Activated CD4-positive, alpha-beta memory T cell treated with anti-CD3 and anti-CD28 coated beads, Interleukin-2, amount 10 ng/mL, durations not matched to agents 7 days and 5 days (primary cell): Measurements from ENCODE around the gene CTDNEP1. TPM values are rescaled to one million over a fixed set of nuclear protein-coding genes. Genes with fewer than 3 reads are reported as not detected.

Source experiments
- CTCF ChIA-PET: fragments of 350-600 bp; sonication (Branson Sonifier 250); formaldehyde crosslinking; loops from one replicate; lab custom pipeline; 2021; ENCODE audit warnings: antibody characterized with exemption, inconsistent platforms; lab: Charles Lee
- POLR2A ChIA-PET: fragments of 350-600 bp; sonication (Branson Sonifier 250); formaldehyde crosslinking; loops from one replicate; lab custom pipeline; 2021; ENCODE audit warnings: antibody characterized with exemption; lab: Charles Lee
- DNase-seq: peaks from one replicate; pipeline ENCODE4 v3.0.0-alpha.2; 2020
- H3K27ac Mint-ChIP-seq: one replicate; pipeline ENCODE4 v1.8.0; 2021; ENCODE audit warnings: mild to moderate bottlenecking, mixed read lengths
- H3K27me3 Mint-ChIP-seq: one replicate; pipeline ENCODE4 v1.8.0; 2021; ENCODE audit warnings: mixed read lengths
- H3K36me3 Mint-ChIP-seq: one replicate; pipeline ENCODE4 v1.8.0; 2021; ENCODE audit warnings: low read depth, mixed read lengths
- H3K4me1 Mint-ChIP-seq: one replicate; pipeline ENCODE4 v1.8.0; 2021; ENCODE audit warnings: mixed read lengths
- H3K4me3 Mint-ChIP-seq: one replicate; pipeline ENCODE4 v1.8.0; 2021; ENCODE audit warnings: mild to moderate bottlenecking, mixed read lengths
- H3K9me3 Mint-ChIP-seq: one replicate; pipeline ENCODE4 v1.8.0; 2021; ENCODE audit warnings: mixed read lengths
- total RNA-seq, 2 experiments: library from RNA; stranded (reverse); gene quantifications; one replicate each; pipeline ENCODE4 v1.2.3, GENCODE V29; 2021

CTDNEP1 gene
- total RNA-seq, 2 experiments from 2014 or later: 170 to 175 TPM

DNA sequence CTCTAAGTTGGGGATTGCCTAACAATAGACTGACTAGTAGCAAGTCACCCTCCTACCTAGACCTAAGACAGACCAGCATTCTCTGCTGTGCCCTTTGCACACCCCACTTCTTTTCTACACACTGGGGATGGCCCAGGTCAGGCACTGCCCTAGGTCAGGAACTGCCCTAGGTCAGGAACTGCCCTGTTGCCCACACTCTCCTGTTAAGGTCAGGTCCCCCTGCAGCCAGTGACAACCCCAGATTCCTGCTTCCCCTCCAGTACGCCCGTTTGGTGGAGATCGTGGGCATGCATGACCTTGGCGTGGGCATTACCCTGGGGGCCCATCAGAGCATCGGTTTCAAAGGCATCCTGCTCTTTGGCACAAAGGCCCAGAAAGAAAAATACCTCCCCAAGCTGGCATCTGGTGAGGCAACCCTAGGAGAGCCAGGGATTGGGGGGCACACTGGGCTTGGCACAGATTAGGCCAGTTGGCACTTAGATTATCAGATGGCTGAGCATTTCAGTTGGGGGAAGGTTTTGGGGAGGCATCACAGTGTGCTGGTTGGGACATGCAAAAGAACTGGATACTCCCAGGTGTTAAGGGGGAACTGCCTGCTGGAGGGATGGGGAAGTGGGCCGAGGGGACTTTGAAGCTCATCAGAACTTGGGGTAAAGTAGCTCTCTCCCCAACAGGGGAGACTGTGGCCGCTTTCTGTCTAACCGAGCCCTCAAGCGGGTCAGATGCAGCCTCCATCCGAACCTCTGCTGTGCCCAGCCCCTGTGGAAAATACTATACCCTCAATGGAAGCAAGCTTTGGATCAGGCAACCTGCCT is 30.0 kb downstream of the CTDNEP1 start:
- peak overlapping the region; percentile 93 for H3K4me3 Mint-ChIP-seq
- ChIA-PET POLR2A (interaction anchor here (1.2 to 8.4 kb wide), 6 partner anchors 11 to 362 kb away, joined by 3 to 100 read pairs (median 8); partner anchors contain the start of genes CTDNEP1, DVL2, ELP5 and GABARAP), CTCF (interaction anchor here (0.7 to 5.2 kb wide), 17 partner anchors 9 to 176 kb away, joined by 3 to 61 read pairs (median 4); partner anchors contain the start of genes ACAP1, CTDNEP1, DVL2 and ELP5)
- H3K4me1 Mint-ChIP-seq: peaks cover 36% of the 10 kb centered on the region
- no peaks in the 10 kb centered on the region for H3K27me3 Mint-ChIP-seq
- no peaks in the 10 kb centered on the region for H3K9me3 Mint-ChIP-seq
- no peak for DNase-seq
- H3K36me3 Mint-ChIP-seq: peaks cover 45% of the 10 kb centered on the region
- H3K27ac Mint-ChIP-seq: peak overlapping the region; percentile 84

DNA sequence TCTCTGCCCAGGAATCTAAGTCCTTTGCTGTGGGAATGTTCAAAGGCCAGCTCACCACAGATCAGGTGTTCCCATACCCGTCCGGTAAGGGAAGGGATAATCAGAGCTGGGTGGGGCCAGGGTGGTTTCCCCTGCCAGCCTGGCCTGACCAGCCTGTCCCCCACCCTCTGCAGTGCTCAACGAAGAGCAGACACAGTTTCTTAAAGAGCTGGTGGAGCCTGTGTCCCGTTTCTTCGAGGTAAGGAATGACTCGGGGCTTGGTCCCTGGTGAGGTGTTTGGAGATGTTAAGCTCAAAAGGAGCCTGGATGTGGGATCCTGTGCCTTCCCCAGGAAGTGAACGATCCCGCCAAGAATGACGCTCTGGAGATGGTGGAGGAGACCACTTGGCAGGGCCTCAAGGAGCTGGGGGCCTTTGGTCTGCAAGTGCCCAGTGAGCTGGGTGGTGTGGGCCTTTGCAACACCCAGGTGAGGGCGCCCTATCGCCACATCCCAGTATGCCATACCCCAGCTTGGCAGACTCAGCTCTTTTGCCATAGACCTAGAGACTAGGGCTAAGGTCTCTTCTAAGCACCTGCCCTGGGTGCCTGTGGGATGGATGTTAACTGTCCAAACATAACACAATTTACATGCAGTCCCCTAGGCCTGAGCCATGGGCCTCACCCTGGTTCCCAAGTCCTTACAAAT is 30.8 kb downstream of the CTDNEP1 start:
- CTCF ChIA-PET: interaction anchor here (0.7 to 5.2 kb wide), 21 partner anchors 10 to 216 kb away, joined by 3 to 61 read pairs (median 3); partner anchors contain the start of genes ACAP1, CTDNEP1, DVL2 and ELP5
- peak; percentile 76 for DNase-seq
- peak overlapping the region; percentile 93 for H3K4me3 Mint-ChIP-seq

DNA sequence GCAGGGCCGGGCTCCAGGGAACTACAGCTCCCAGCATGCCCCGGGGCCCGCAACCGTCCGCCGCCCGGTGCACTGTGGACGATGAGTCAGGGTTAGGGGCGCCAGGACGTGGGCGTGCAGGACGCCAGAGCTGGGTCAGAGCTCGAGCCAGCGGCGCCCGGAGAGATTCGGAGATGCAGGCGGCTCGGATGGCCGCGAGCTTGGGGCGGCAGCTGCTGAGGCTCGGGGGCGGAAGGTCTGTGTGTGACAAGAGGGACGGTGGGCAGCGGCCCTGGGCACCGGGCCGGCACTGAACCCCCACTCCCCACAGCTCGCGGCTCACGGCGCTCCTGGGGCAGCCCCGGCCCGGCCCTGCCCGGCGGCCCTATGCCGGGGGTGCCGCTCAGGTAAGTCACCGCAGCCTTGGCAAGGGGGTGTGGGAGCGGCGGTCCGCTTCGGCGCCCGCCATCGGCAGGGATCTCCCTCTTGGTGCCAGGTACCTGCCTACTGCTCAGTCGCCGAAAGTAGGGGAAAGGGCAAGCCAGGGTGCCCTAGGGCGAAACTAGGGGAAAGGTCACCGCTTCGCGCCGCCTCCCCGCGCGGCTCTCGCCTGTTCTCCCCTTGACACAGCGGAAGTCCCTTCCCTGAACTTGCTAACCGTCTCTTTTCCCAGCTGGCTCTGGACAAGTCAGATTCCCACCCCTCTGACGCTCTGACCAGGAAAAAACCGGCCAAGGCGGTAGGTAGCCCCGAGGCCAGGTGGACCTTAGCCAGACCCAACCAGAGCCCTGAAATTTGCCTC is 31.5 kb downstream of the CTDNEP1 start, which contains the start of the genes ACADVL and DLG4:
Gene ACADVL, plus strand, starts transcription at position 127 of the 781 bp plus-strand sequence. Its CDS starts 47 bp downstream, at position 174.
Gene DLG4, minus strand, starts transcription at position 25 of the 781 bp plus-strand sequence.
- ChIA-PET POLR2A (interaction anchor here (0.9 to 8.4 kb wide), 12 partner anchors 11 to 364 kb away, joined by 3 to 100 read pairs (median 6); partner anchors contain the start of genes CTDNEP1, DVL2, ELP5 and GABARAP), CTCF (interaction anchor here (0.7 to 5.2 kb wide), 21 partner anchors 11 to 217 kb away, joined by 3 to 61 read pairs (median 3); partner anchors contain the start of genes ACAP1, CTDNEP1, DVL2 and ELP5)
- no peaks in the 10 kb centered on the region for H3K27me3 Mint-ChIP-seq
- peaks cover 48% of the 10 kb centered on the region for H3K4me1 Mint-ChIP-seq
- no peaks in the 10 kb centered on the region for H3K9me3 Mint-ChIP-seq
- peak; percentile 84 for DNase-seq
- H3K27ac Mint-ChIP-seq: peak within 1 kb of the TSS; percentile 89
- H3K4me3 Mint-ChIP-seq: peak within 1 kb of the TSS; percentile 93
- H3K36me3 Mint-ChIP-seq: peaks cover 35% of the 10 kb centered on the region

More for the DNA sequence above, 30.8 kb downstream of the CTDNEP1 start:
- Mint-ChIP-seq H3K27ac (peak overlapping the region; percentile 84), H3K36me3 (peaks cover 41% of the 10 kb centered on the region), H3K9me3 (no peaks in the 10 kb centered on the region), H3K27me3 (no peaks in the 10 kb centered on the region), H3K4me1 (peaks cover 43% of the 10 kb centered on the region)
- POLR2A ChIA-PET: interaction anchor here (0.6 to 8.4 kb wide), 11 partner anchors 10 to 363 kb away, joined by 3 to 100 read pairs (median 7); partner anchors contain the start of genes CTDNEP1, DVL2, ELP5 and GABARAP

DNA sequence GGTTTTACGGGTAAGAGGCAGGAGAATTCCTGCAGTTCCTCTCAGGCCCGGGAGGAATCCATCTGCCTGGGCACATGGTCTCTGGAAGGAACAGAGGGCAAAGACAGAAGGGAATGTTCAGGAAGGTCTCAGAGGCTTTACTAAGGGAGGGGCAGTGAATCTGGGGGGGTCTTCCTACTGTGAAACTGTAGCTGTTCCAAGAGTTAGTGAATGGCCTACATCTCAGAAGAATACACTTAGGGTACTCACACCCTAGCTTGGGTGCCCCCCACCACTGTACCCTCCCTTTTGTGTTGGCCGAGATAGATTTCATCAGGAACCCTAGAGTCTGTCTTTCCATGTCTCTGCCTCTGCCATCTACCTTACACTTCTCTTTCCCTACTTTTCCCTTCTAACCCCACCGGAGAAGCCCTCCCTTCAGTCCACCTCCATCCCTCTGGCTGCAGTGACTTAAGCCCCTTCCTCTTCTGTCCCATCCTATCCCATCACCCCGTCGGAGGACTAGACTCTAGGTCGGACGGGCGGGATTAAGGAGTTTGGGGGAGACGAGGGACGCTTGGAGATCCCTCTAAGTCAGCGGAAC is 32.2 kb downstream of the CTDNEP1 start:
- ChIA-PET CTCF (interaction anchor here (0.9 to 5.2 kb wide), 9 partner anchors 16 to 217 kb away, joined by 3 to 61 read pairs (median 3); partner anchors contain the start of genes DVL2, GABARAP, PHF23 and SLC16A13), POLR2A (interaction anchor here (0.9 to 8.4 kb wide), 10 partner anchors 10 to 364 kb away, joined by 3 to 100 read pairs (median 6); partner anchors contain the start of genes DVL2, GABARAP, MPDU1 and PHF23)
- Mint-ChIP-seq H3K9me3 (no peaks in the 10 kb centered on the region), H3K27me3 (no peaks in the 10 kb centered on the region), H3K4me3 (peak overlapping the region; percentile 93), H3K4me1 (peaks cover 55% of the 10 kb centered on the region), H3K36me3 (peaks cover 31% of the 10 kb centered on the region), H3K27ac (peak overlapping the region; percentile 89)
- no peak for DNase-seq

DNA sequence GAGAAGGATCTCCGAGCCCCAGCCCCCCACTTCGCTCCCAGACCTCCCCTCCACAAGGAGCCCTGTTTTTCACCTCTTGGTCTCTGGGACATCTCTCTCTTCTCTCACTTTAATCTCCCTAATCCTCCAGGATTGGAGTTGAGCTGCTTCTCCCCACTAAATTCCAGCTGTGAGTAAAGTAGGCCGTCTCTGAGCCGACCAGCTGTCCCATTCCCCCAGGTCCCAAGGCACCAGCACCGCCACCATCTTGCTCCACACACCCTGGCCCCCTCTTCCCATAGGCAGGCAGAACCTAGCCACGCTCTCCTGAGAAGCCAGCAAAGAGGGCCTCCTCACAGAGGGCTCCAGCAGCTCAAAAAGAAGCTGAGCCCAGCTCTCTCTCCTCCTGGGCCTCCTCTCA is 32.8 kb downstream of the CTDNEP1 start:
- ChIA-PET CTCF (interaction anchor here (0.9 to 5.2 kb wide), 5 partner anchors 16 to 183 kb away, joined by 3 to 61 read pairs (median 19); partner anchors contain the start of genes DVL2, GABARAP, PHF23 and SLC16A13), POLR2A (interaction anchor here (0.9 to 8.4 kb wide), 6 partner anchors 16 to 365 kb away, joined by 3 to 100 read pairs (median 5); partner anchors contain the start of genes DVL2, GABARAP, MPDU1 and PHF23)
- Mint-ChIP-seq H3K27me3 (no peaks in the 10 kb centered on the region), H3K4me1 (peaks cover 60% of the 10 kb centered on the region), H3K36me3 (peaks cover 26% of the 10 kb centered on the region), H3K27ac (no peak overlapping the region), H3K9me3 (no peaks in the 10 kb centered on the region), H3K4me3 (peak overlapping the region; percentile 93)
- DNase-seq: no peak

DNA sequence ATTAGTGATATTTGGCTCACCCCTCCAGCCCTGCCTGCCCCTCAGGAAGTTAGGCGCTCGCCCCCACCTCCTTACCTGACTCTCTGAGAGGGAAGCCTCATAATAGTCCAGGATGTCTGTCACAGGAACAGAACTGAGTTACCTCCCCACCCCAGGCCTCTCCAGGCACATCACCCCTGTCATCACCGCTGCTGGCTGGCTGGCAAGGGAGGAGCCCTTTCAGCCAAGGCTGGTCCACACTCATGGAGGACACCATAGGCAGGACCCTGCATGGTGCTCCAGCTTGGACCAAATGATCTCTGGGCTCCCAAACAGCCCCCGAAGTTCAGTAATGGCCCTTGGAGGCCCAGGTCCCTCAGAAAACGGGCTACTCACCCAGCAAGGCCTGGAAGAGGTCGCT is 33.4 kb downstream of the CTDNEP1 start:
- CTCF ChIA-PET: interaction anchor here (5.2 kb wide), 1 partner anchor 19 kb away, joined by 44 read pairs; the partner anchor contains the start of genes DVL2 and PHF23
- H3K36me3 Mint-ChIP-seq: peaks cover 20% of the 10 kb centered on the region
- DNase-seq: no peak
- no peak overlapping the region for H3K27ac Mint-ChIP-seq
- POLR2A ChIA-PET: interaction anchor here (0.9 to 8.4 kb wide), 4 partner anchors 17 to 119 kb away, joined by 3 to 100 read pairs (median 16); partner anchors contain the start of genes DVL2, GABARAP and PHF23
- no peak overlapping the region for H3K4me3 Mint-ChIP-seq
- peaks cover 5% of the 10 kb centered on the region for H3K27me3 Mint-ChIP-seq
- peaks cover 66% of the 10 kb centered on the region for H3K4me1 Mint-ChIP-seq
- H3K9me3 Mint-ChIP-seq: no peaks in the 10 kb centered on the region

GRCh38 chr17:7217113-7217987 is 34.2 kb downstream of the CTDNEP1 start:
- peaks cover 17% of the 10 kb centered on the region for H3K36me3 Mint-ChIP-seq
- H3K4me3 Mint-ChIP-seq: no peak overlapping the region
- H3K27me3 Mint-ChIP-seq: peaks cover 6% of the 10 kb centered on the region
- H3K27ac Mint-ChIP-seq: no peak overlapping the region
- no peaks in the 10 kb centered on the region for H3K9me3 Mint-ChIP-seq
- peaks cover 66% of the 10 kb centered on the region for H3K4me1 Mint-ChIP-seq
- CTCF ChIA-PET: interaction anchor here (0.6 to 1.6 kb wide), 2 partner anchors 70 to 257 kb away, joined by 3 read pairs; no protein-coding TSS in a partner anchor
- POLR2A ChIA-PET: interaction anchor here (8.4 kb wide), 1 partner anchor 23 kb away, joined by 100 read pairs; the partner anchor contains the start of genes GABARAP and PHF23
- no peak for DNase-seq

DNA sequence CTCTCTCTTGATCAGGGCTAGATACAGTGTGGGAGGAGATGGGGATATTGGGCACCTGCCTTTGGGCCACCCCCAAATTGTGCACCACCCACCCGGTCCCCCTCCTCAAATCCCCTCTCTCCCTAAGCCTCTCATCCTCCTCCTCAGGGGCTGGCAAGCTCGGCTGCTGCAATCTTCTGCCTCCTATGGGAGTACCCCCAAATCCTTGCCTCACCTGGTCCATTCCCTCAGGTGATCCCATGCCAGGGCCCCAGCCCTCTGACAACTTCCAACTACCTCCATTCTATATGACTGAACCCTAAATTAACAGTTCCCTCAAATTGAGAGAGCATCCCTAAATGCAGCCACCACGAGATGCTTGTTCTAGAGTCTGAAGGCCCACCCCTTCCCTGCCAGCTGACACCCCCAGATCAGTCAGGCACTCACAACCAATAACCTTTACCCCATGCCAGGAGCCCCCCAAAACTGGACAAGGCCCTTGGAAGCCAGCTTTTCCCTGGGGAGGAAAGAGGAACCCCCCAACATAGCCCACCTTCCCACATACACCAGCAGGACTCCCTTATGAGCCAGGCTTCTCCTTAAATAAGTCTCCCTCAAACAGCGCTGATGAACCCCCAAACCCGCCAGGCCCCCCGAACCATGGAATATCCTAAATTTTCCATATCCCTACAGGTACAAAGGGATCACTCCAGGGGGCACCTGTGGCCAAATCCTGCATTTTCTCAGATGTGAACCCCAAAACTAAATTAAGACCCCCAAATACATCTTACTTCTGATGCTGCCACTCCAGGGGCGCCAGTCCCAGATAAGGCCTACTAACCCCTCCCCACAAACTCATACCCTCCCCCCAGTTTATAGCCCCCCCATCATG is 35.1 kb downstream of the CTDNEP1 start:
- no peak overlapping the region for H3K27ac Mint-ChIP-seq
- H3K9me3 Mint-ChIP-seq: no peaks in the 10 kb centered on the region
- ChIA-PET CTCF (interaction anchor here (1.6 kb wide), 1 partner anchor 69 kb away, joined by 3 read pairs; no protein-coding TSS in a partner anchor), POLR2A (interaction anchor here (0.7 kb wide), 1 partner anchor 252 kb away, joined by 3 read pairs; no protein-coding TSS in a partner anchor)
- H3K27me3 Mint-ChIP-seq: peaks cover 12% of the 10 kb centered on the region
- no peak overlapping the region for H3K4me3 Mint-ChIP-seq
- no peak for DNase-seq
- H3K36me3 Mint-ChIP-seq: peaks cover 8% of the 10 kb centered on the region
- H3K4me1 Mint-ChIP-seq: peaks cover 63% of the 10 kb centered on the region

GRCh38 chr17:7215652-7216180 is 35.8 kb downstream of the CTDNEP1 start:
- no peak overlapping the region for H3K27ac Mint-ChIP-seq
- peaks cover 55% of the 10 kb centered on the region for H3K4me1 Mint-ChIP-seq
- no peak for DNase-seq
- ChIA-PET CTCF (interaction anchor here (1.6 kb wide), 1 partner anchor 68 kb away, joined by 3 read pairs; no protein-coding TSS in a partner anchor), POLR2A (interaction anchor here (0.7 to 1.1 kb wide), 2 partner anchors 16 to 252 kb away, joined by 3 read pairs; no protein-coding TSS in a partner anchor)
- peaks cover 12% of the 10 kb centered on the region for H3K27me3 Mint-ChIP-seq
- no peaks in the 10 kb centered on the region for H3K9me3 Mint-ChIP-seq
- H3K36me3 Mint-ChIP-seq: peaks cover under 1% of the 10 kb centered on the region
- no peak overlapping the region for H3K4me3 Mint-ChIP-seq
